NCI-H146 treated with DMSO at 0.1 percent for 48 hours (cell line): ENCODE results near the gene TYRP1.
"Not testable (repeated sequence)": the region's sequence is repeated elsewhere in the genome, so short reads cannot be mapped to it uniquely, and the experiment has no call there.

ENCODE experiments used
- DNase-seq: peaks from one replicate; lab custom pipeline; 2025; ENCODE audit not compliant: unreplicated experiment; lab: John Stamatoyannopoulos, UW

Gene TYRP1

GRCh38 chr9:12693141-12693540 is at the start of gene TYRP1:
TYRP1 (plus strand) TSS chr9:12693385; CDS start chr9:12693997, 612 bp downstream.
- no peak for DNase-seq

GRCh38 chr9:12643686-12644085 is 49.5 kb upstream of the TYRP1 start:
- no peak for DNase-seq

GRCh38 chr9:12648925-12649324 is 44.3 kb upstream of the TYRP1 start:
- no peak for DNase-seq

GRCh38 chr9:12651125-12651524 is 42.1 kb upstream of the TYRP1 start:
- DNase-seq = no peak

GRCh38 chr9:12652973-12653372 is 40.2 kb upstream of the TYRP1 start:
- no peak for DNase-seq

- DNase-seq = no peak
Observed at GRCh38 chr9:12656803-12657202, 36.4 kb upstream of the TYRP1 start.

GRCh38 chr9:12657233-12657632 is 36.0 kb upstream of the TYRP1 start:
- DNase-seq = no peak

- no peak for DNase-seq
Observed at GRCh38 chr9:12657998-12658397, 35.2 kb upstream of the TYRP1 start.

GRCh38 chr9:12658531-12659209 is 34.5 kb upstream of the TYRP1 start:
- no peak for DNase-seq

- no peak for DNase-seq
Observed at GRCh38 chr9:12659220-12659619, 34.0 kb upstream of the TYRP1 start.

- no peak for DNase-seq
Observed at GRCh38 chr9:12666813-12667212, 26.4 kb upstream of the TYRP1 start.

GRCh38 chr9:12667892-12668291 is 25.3 kb upstream of the TYRP1 start:
- no peak for DNase-seq

GRCh38 chr9:12670006-12670405 is 23.2 kb upstream of the TYRP1 start:
- no peak for DNase-seq

- no peak for DNase-seq
Observed at GRCh38 chr9:12674961-12675360, 18.2 kb upstream of the TYRP1 start.

- not testable (repeated sequence) for DNase-seq
Observed at GRCh38 chr9:12677462-12678126, 15.6 kb upstream of the TYRP1 start.

- DNase-seq = no peak
Observed at GRCh38 chr9:12680341-12680740, 12.8 kb upstream of the TYRP1 start.

- DNase-seq = no peak
Observed at GRCh38 chr9:12680757-12681156, 12.4 kb upstream of the TYRP1 start.

- DNase-seq = no peak
Observed at GRCh38 chr9:12681620-12682019, 11.6 kb upstream of the TYRP1 start.

GRCh38 chr9:12684974-12685373 is 8.2 kb upstream of the TYRP1 start:
- no peak for DNase-seq

- DNase-seq = no peak
Observed at GRCh38 chr9:12689233-12689632, 4.0 kb upstream of the TYRP1 start.

GRCh38 chr9:12694013-12694412 is 828 bp downstream of the TYRP1 start:
- DNase-seq = no peak

- no peak for DNase-seq
Observed at GRCh38 chr9:12695474-12695873, 2.3 kb downstream of the TYRP1 start.
